GM18520 (cell line): ENCODE measurements around the gene SSX4B.
"Not testable (repeated sequence)": the region's sequence is repeated elsewhere in the genome, so short reads cannot be mapped to it uniquely, and the experiment has no call there.

ENCODE experiments used
- ATAC-seq: cut with Tn5 transposase; IDR thresholded peaks from one replicate; pipeline ENCODE4 v1.9.1; 2021; ENCODE audit not compliant: unreplicated experiment

Gene SSX4B

GRCh38 chrX:48356315-48357094 is 55.3 kb downstream of the SSX4B start, which contains the start of gene SSX3:
TSS of gene SSX3 (minus strand) at chrX:48356703. CDS start at chrX:48355249, 1,454 bp downstream.
- ATAC-seq = not testable (repeated sequence)
